Measurements from ENCODE around the gene TMEM205. TPM values are rescaled to one million over a fixed set of nuclear protein-coding genes. Genes with fewer than 3 reads are reported as not detected.

TMEM205 gene
- total and polyA plus RNA-seq, 2 of the 13 experiments (the other 11 are each of a cell fraction or from before 2014, with no cell fraction given) = 45.5 to 98.7 TPM

- peak; percentile 68 for TF ChIP-seq SMAD3 (CRISPR knock-in tag; IDR thresholded peaks at IDR 0.05)
- peak; percentile 91 for TF ChIP-seq SP4 (CRISPR knock-in tag; IDR thresholded peaks at IDR 0.05)
- TF ChIP-seq REST (IDR thresholded peaks at IDR 0.05; ENCODE audit: borderline replicate concordance in 1 of 2, low read depth in 1 of 2, low read length in 2 of 2) = 0 out of 4 replicates have a peak, but pooled peaks of 1 of the 2 experiments have one; percentile 32
- no peak for TF ChIP-seq PHB2 (IDR thresholded peaks at IDR 0.05; ENCODE audit: partially characterized antibody)
- TF ChIP-seq NFYC (CRISPR knock-in tag; IDR thresholded peaks at IDR 0.05) = peak; percentile 88
- TF ChIP-seq ZNF276 (CRISPR knock-in tag; IDR thresholded peaks at IDR 0.05; ENCODE audit: low read depth) = peak; percentile 55; the same call in 1 of the 2 replicates
- no peak for TF ChIP-seq SNAPC5 (CRISPR knock-in tag; IDR thresholded peaks at IDR 0.05; ENCODE audit: borderline replicate concordance)
- TF ChIP-seq RBAK (CRISPR knock-in tag; IDR thresholded peaks at IDR 0.05) = no peak
- no peak for TF ChIP-seq ZBTB1 (CRISPR knock-in tag; IDR thresholded peaks at IDR 0.05; ENCODE audit: borderline replicate concordance)
- TF ChIP-seq KAT7 (CRISPR knock-in tag; IDR thresholded peaks at IDR 0.05; ENCODE audit: borderline replicate concordance) = no peak
- peak; percentile 81 for TF ChIP-seq ELF1 (CRISPR knock-in tag; IDR thresholded peaks at IDR 0.05)
- TF ChIP-seq ATF3 (CRISPR knock-in tag; IDR thresholded peaks at IDR 0.05) = no peak
- no peak for TF ChIP-seq ZNF138 (CRISPR knock-in tag; IDR thresholded peaks at IDR 0.05; ENCODE audit: low read depth)
- peak; percentile 85 for TF ChIP-seq SPEN (CRISPR knock-in tag; IDR thresholded peaks at IDR 0.05; ENCODE audit: low read depth)
- TF ChIP-seq ZNF550 (CRISPR knock-in tag; IDR thresholded peaks at IDR 0.05; ENCODE audit: borderline replicate concordance) = peak; percentile 91; the same call in 1 of the 2 replicates
- TF ChIP-seq ARHGAP35 (CRISPR knock-in tag; IDR thresholded peaks at IDR 0.05; ENCODE audit: borderline replicate concordance) = no peak
- no peak for TF ChIP-seq IRF1 (CRISPR knock-in tag; IDR thresholded peaks at IDR 0.05; ENCODE audit: low read depth)
- TF ChIP-seq ZFP90 (CRISPR knock-in tag; IDR thresholded peaks at IDR 0.05; ENCODE audit: borderline replicate concordance) = no peak
- TF ChIP-seq SUZ12 (IDR thresholded peaks at IDR 0.05; ENCODE audit: low read depth, low read length) = no peak
- no peak for TF ChIP-seq ZFP37 (CRISPR knock-in tag; IDR thresholded peaks at IDR 0.05; ENCODE audit: borderline replicate concordance)
- TF ChIP-seq GATAD2A (CRISPR knock-in tag; IDR thresholded peaks at IDR 0.05) = no peak
- TF ChIP-seq TRIM24 (CRISPR knock-in tag; IDR thresholded peaks at IDR 0.05) = no peak
These were observed 28.5 kb upstream of the TMEM205 start, which contains the start of gene SWSAP1 (continued) for GRCh38 chr19:11374433-11375142.
